Neural cell (in vitro differentiated cells): ENCODE measurements around the gene CDC25C.

ENCODE experiments used
- EP300 ChIP-seq: fragments of 450-650 bp; conservative IDR thresholded peaks from 2 replicates; pipeline ENCODE4 v1.6.1; 2014; ENCODE audit warnings: antibody characterized with exemption, mild to moderate bottlenecking, moderate library complexity; ENCODE audit not compliant: poor library complexity, severe bottlenecking
- EZH2 ChIP-seq: fragments of 200-600, 300-800 bp; shearing (Covaris generic), sonication (generic); IDR thresholded peaks from 2 replicates; pipeline ENCODE4 v1.6.1; 2014; ENCODE audit warnings: antibody characterized with exemption, low read length, borderline replicate concordance, mild to moderate bottlenecking; ENCODE audit not compliant: insufficient read depth, poor library complexity, severe bottlenecking
- MXI1 ChIP-seq: fragments of 450-650 bp; conservative IDR thresholded peaks from 2 replicates; pipeline ENCODE4 v1.6.1; 2014; ENCODE audit warnings: antibody characterized with exemption, mild to moderate bottlenecking; ENCODE audit not compliant: poor library complexity, severe bottlenecking
- POLR2AphosphoS5 ChIP-seq: IDR thresholded peaks from 2 replicates; pipeline ENCODE4 v1.6.1; 2012
- RAD21 ChIP-seq: fragments of 450-650 bp; conservative IDR thresholded peaks from 2 replicates; pipeline ENCODE4 v1.6.1; 2014; ENCODE audit warnings: antibody characterized with exemption, mild to moderate bottlenecking, moderate library complexity
- SMC3 ChIP-seq: fragments of 450-650 bp; conservative IDR thresholded peaks from 2 replicates; pipeline ENCODE4 v1.6.1; 2014; ENCODE audit warnings: antibody characterized with exemption, mild to moderate bottlenecking, moderate library complexity; ENCODE audit not compliant: poor library complexity
- TAF1 ChIP-seq: IDR thresholded peaks from 2 replicates; pipeline ENCODE4 v1.6.1; 2012; ENCODE audit warnings: low read depth
- TF ChIP-seq, protein P1 (sequence below): fragments of 450-650 bp; IDR thresholded peaks from 2 replicates; pipeline ENCODE4 v1.5.1; 2014; ENCODE audit warnings: antibody characterized with exemption, mild to moderate bottlenecking, moderate library complexity; ENCODE audit not compliant: poor library complexity, severe bottlenecking
- TF ChIP-seq, protein P2 (sequence below): IDR thresholded peaks from 2 replicates; pipeline ENCODE4 v1.6.1; 2012; ENCODE audit warnings: borderline replicate concordance

DNA sequence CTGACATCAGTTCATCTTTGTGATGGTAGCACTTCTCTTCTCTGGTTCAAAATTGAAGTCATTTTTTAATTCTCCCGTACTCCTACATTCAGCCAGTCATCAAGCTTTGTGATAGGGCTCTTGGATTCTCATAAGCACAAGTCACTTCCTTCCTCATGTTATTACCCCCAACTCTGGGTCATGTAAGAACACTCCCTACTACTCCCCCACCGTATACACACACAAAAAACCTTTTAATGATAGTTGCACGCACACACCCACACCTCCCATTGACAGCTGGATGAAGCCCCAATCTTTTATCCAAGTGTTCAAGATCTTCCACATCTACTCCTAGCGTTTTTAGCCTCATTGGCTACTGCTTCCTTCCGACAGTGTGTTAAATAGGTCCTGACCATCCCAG is 37.7 kb upstream of the CDC25C start:
- TF ChIP-seq, protein P1, sequence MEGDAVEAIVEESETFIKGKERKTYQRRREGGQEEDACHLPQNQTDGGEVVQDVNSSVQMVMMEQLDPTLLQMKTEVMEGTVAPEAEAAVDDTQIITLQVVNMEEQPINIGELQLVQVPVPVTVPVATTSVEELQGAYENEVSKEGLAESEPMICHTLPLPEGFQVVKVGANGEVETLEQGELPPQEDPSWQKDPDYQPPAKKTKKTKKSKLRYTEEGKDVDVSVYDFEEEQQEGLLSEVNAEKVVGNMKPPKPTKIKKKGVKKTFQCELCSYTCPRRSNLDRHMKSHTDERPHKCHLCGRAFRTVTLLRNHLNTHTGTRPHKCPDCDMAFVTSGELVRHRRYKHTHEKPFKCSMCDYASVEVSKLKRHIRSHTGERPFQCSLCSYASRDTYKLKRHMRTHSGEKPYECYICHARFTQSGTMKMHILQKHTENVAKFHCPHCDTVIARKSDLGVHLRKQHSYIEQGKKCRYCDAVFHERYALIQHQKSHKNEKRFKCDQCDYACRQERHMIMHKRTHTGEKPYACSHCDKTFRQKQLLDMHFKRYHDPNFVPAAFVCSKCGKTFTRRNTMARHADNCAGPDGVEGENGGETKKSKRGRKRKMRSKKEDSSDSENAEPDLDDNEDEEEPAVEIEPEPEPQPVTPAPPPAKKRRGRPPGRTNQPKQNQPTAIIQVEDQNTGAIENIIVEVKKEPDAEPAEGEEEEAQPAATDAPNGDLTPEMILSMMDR: no peak
- no peak for TF ChIP-seq TAF1
- TF ChIP-seq POLR2AphosphoS5: no peak
- TF ChIP-seq, protein P2, sequence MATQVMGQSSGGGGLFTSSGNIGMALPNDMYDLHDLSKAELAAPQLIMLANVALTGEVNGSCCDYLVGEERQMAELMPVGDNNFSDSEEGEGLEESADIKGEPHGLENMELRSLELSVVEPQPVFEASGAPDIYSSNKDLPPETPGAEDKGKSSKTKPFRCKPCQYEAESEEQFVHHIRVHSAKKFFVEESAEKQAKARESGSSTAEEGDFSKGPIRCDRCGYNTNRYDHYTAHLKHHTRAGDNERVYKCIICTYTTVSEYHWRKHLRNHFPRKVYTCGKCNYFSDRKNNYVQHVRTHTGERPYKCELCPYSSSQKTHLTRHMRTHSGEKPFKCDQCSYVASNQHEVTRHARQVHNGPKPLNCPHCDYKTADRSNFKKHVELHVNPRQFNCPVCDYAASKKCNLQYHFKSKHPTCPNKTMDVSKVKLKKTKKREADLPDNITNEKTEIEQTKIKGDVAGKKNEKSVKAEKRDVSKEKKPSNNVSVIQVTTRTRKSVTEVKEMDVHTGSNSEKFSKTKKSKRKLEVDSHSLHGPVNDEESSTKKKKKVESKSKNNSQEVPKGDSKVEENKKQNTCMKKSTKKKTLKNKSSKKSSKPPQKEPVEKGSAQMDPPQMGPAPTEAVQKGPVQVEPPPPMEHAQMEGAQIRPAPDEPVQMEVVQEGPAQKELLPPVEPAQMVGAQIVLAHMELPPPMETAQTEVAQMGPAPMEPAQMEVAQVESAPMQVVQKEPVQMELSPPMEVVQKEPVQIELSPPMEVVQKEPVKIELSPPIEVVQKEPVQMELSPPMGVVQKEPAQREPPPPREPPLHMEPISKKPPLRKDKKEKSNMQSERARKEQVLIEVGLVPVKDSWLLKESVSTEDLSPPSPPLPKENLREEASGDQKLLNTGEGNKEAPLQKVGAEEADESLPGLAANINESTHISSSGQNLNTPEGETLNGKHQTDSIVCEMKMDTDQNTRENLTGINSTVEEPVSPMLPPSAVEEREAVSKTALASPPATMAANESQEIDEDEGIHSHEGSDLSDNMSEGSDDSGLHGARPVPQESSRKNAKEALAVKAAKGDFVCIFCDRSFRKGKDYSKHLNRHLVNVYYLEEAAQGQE: no peak
- TF ChIP-seq SMC3: no peak
- TF ChIP-seq EP300: no peak
- no peak for TF ChIP-seq EZH2
- TF ChIP-seq RAD21: no peak
- no peak for TF ChIP-seq MXI1
